Progenitor cell of endocrine pancreas (in vitro differentiated cells): Measurements from ENCODE around the gene CTNNBL1. TPM values are rescaled to one million over a fixed set of nuclear protein-coding genes. Genes with fewer than 3 reads are reported as not detected.

Experiments
- DNase-seq: peaks from one replicate; pipeline ENCODE4 v3.0.0; 2021; ENCODE audit warnings: low spot score; ENCODE audit not compliant: unreplicated experiment
- H3K27ac Mint-ChIP-seq: 2 replicates; pipeline ENCODE4 v1.8.0; 2021; ENCODE audit warnings: mild to moderate bottlenecking, moderate library complexity, mixed read lengths
- H3K27me3 Mint-ChIP-seq: 2 replicates; pipeline ENCODE4 v1.8.0; 2021; ENCODE audit warnings: mixed read lengths
- H3K36me3 Mint-ChIP-seq: 2 replicates; pipeline ENCODE4 v1.8.0; 2022; ENCODE audit warnings: mixed read lengths; ENCODE audit not compliant: insufficient read depth
- H3K4me1 Mint-ChIP-seq: 2 replicates; pipeline ENCODE4 v1.8.0; 2021; ENCODE audit warnings: low read depth, mixed read lengths
- H3K4me3 Mint-ChIP-seq: 2 replicates; pipeline ENCODE4 v1.8.0; 2021; ENCODE audit warnings: low read depth, mild to moderate bottlenecking, moderate library complexity, mixed read lengths
- H3K9me3 Mint-ChIP-seq: 2 replicates; pipeline ENCODE4 v1.8.0; 2021; ENCODE audit warnings: low read depth, mixed read lengths
- long read RNA-seq: library from polyadenylated mRNA; unstranded; transcript quantifications from one replicate; pipeline ENCODE4 v2.0.0, GENCODE V29; 2020
- total RNA-seq: library from RNA; stranded (reverse); gene quantifications from 2 replicates; pipeline ENCODE4 v1.2.1, GENCODE V29; 2021
- TF ChIP-seq, protein P1 (sequence below): fragments of 200-600 bp; sonication (generic); IDR thresholded peaks from one replicate; pipeline ENCODE4 v1.5.0; 2021; ENCODE audit warnings: antibody characterized with exemption, mild to moderate bottlenecking; ENCODE audit not compliant: unreplicated experiment

The CTNNBL1 gene, protein sequence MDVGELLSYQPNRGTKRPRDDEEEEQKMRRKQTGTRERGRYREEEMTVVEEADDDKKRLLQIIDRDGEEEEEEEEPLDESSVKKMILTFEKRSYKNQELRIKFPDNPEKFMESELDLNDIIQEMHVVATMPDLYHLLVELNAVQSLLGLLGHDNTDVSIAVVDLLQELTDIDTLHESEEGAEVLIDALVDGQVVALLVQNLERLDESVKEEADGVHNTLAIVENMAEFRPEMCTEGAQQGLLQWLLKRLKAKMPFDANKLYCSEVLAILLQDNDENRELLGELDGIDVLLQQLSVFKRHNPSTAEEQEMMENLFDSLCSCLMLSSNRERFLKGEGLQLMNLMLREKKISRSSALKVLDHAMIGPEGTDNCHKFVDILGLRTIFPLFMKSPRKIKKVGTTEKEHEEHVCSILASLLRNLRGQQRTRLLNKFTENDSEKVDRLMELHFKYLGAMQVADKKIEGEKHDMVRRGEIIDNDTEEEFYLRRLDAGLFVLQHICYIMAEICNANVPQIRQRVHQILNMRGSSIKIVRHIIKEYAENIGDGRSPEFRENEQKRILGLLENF
- total RNA-seq: 52.6 and 60.4 TPM in 2 replicates
- long read RNA-seq, transcript CTNNBL1-201 (16 exons, 1,925 nt): major isoform, 220 of 264 reads
- long read RNA-seq, partial matches to known transcripts: 19 of 264 reads
- long read RNA-seq, other reads (novel, unspliced or antisense): 25 of 264 reads

- Mint-ChIP-seq H3K9me3 (no peaks in the 10 kb centered on the region), H3K36me3 (peaks cover 1% of the 10 kb centered on the region), H3K27ac (peak within 1 kb of the TSS; percentile 81), H3K27me3 (peaks cover 16% of the 10 kb centered on the region), H3K4me1 (peaks cover 6% of the 10 kb centered on the region), H3K4me3 (peak within 1 kb of the TSS; percentile 99)
- DNase-seq: peak; percentile 94
- TF ChIP-seq, protein P1, sequence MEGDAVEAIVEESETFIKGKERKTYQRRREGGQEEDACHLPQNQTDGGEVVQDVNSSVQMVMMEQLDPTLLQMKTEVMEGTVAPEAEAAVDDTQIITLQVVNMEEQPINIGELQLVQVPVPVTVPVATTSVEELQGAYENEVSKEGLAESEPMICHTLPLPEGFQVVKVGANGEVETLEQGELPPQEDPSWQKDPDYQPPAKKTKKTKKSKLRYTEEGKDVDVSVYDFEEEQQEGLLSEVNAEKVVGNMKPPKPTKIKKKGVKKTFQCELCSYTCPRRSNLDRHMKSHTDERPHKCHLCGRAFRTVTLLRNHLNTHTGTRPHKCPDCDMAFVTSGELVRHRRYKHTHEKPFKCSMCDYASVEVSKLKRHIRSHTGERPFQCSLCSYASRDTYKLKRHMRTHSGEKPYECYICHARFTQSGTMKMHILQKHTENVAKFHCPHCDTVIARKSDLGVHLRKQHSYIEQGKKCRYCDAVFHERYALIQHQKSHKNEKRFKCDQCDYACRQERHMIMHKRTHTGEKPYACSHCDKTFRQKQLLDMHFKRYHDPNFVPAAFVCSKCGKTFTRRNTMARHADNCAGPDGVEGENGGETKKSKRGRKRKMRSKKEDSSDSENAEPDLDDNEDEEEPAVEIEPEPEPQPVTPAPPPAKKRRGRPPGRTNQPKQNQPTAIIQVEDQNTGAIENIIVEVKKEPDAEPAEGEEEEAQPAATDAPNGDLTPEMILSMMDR: no peak
These were observed at the start of gene CTNNBL1 for GRCh38 chr20:37693635-37694626. Gene CTNNBL1, plus strand, starts transcription at chr20:37694030. Its CDS starts 93 bp downstream, at chr20:37694123.

- H3K4me1 Mint-ChIP-seq: peaks cover 7% of the 10 kb centered on the region
- H3K27me3 Mint-ChIP-seq: peaks cover 35% of the 10 kb centered on the region
- no peaks in the 10 kb centered on the region for H3K9me3 Mint-ChIP-seq
- H3K4me3 Mint-ChIP-seq: no peak overlapping the region
- DNase-seq: no peak
- no peaks in the 10 kb centered on the region for H3K36me3 Mint-ChIP-seq
- no peak overlapping the region for H3K27ac Mint-ChIP-seq
- TF ChIP-seq, protein P1: no peak
These were observed 49.2 kb upstream of the CTNNBL1 start for GRCh38 chr20:37644605-37645004.

- Mint-ChIP-seq H3K27me3 (peaks cover 12% of the 10 kb centered on the region), H3K4me3 (no peak overlapping the region), H3K9me3 (no peaks in the 10 kb centered on the region), H3K4me1 (peaks cover 2% of the 10 kb centered on the region), H3K36me3 (no peaks in the 10 kb centered on the region), H3K27ac (no peak overlapping the region)
- TF ChIP-seq, protein P1: no peak
- no peak for DNase-seq
These were observed 45.9 kb upstream of the CTNNBL1 start for GRCh38 chr20:37647946-37648345.

DNA sequence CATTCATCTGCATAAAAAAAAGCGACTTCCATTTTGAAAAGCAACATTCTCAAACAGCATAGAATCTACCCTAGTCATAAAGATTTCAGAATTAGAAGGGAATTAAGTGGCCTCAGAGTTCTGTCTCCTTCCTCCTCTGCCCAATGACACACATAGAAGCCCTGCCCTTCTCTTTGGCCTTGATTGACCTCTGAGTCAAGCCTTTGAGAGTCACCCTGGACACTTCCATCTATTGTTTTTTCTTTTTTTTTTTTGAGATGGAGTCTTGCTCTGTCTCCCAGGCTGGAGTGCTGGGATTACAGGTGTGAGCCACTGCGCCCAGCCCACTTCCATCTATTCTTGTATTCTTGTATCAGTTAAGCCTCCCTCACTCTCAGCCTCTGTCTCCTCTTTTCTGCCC lies 44.8 kb upstream of the CTNNBL1 start:
- peaks cover 8% of the 10 kb centered on the region for H3K27me3 Mint-ChIP-seq
- no peak for DNase-seq
- peaks cover 2% of the 10 kb centered on the region for H3K4me1 Mint-ChIP-seq
- no peaks in the 10 kb centered on the region for H3K9me3 Mint-ChIP-seq
- H3K36me3 Mint-ChIP-seq: no peaks in the 10 kb centered on the region
- H3K4me3 Mint-ChIP-seq: no peak overlapping the region
- H3K27ac Mint-ChIP-seq: no peak overlapping the region
- TF ChIP-seq, protein P1: no peak
